Caco-2 (cell line): ENCODE results near the gene ATP2B3. TPM values are rescaled to one million over a fixed set of nuclear protein-coding genes. Genes with fewer than 3 reads are reported as not detected.

Experiments used
- BruUV-seq: library from RNA; stranded (reverse); fragments of 400-500 nt; replicated peaks from 2 replicates; lab custom pipeline; 2021; lab: Mats Ljungman, UMichigan
- CTCF ChIA-PET: fragments of 300-600 bp; sonication (Branson Sonifier 250); formaldehyde crosslinking; loops from one replicate; lab custom pipeline; 2022; ENCODE audit warnings: antibody characterized with exemption; lab: Charles Lee
- POLR2A ChIA-PET: fragments of 300-600 bp; sonication (Branson Sonifier 250); formaldehyde crosslinking; loops from one replicate; lab custom pipeline; 2022; ENCODE audit warnings: antibody characterized with exemption; lab: Charles Lee
- DNase-seq, 2 experiments: peaks; one replicate each; pipeline versions ENCODE4 v3.0.0 to v3.0.0-alpha.2; 2020 to 2022
- H3K27me3 ChIP-seq: replicated peaks from 2 replicates; pipeline ENCODE4 v1.6.0; 2011; ENCODE audit warnings: low read length; ENCODE audit not compliant: control insufficient read depth, insufficient read depth
- H3K36me3 ChIP-seq: 2 replicates; pipeline ENCODE4 v1.5.1; 2011; ENCODE audit warnings: low read length; ENCODE audit not compliant: control insufficient read depth, insufficient read depth
- H3K4me1 ChIP-seq: fragments of 250-450 bp; sonication (Bioruptor Pico); 2 replicates; pipeline ENCODE4 v1.5.1; 2020; ENCODE audit warnings: mild to moderate bottlenecking
- H3K4me3 ChIP-seq: 2 replicates; pipeline ENCODE4 v1.5.1; 2011; ENCODE audit warnings: low read depth, mild to moderate bottlenecking, control low read depth, low read length
- H3K9me3 ChIP-seq: fragments of 250-450 bp; sonication (Bioruptor Pico); 2 replicates; pipeline ENCODE4 v1.5.1; 2020; ENCODE audit warnings: mild to moderate bottlenecking, moderate library complexity
- H3K27ac Mint-ChIP-seq: one replicate; pipeline ENCODE4 v1.8.0; 2022; ENCODE audit warnings: mixed read lengths; ENCODE audit not compliant: unreplicated experiment
- H3K27me3 Mint-ChIP-seq: one replicate; pipeline ENCODE4 v1.8.0; 2022; ENCODE audit warnings: mixed read lengths; ENCODE audit not compliant: insufficient read depth, unreplicated experiment
- H3K36me3 Mint-ChIP-seq: one replicate; pipeline ENCODE4 v1.8.0; 2022; ENCODE audit warnings: mild to moderate bottlenecking, mixed read lengths; ENCODE audit not compliant: insufficient read depth, unreplicated experiment
- H3K4me1 Mint-ChIP-seq: one replicate; pipeline ENCODE4 v1.8.0; 2022; ENCODE audit warnings: low read depth, mixed read lengths; ENCODE audit not compliant: unreplicated experiment
- H3K4me3 Mint-ChIP-seq: one replicate; pipeline ENCODE4 v1.8.0; 2022; ENCODE audit warnings: mild to moderate bottlenecking, moderate library complexity, mixed read lengths; ENCODE audit not compliant: unreplicated experiment
- H3K9me3 Mint-ChIP-seq: one replicate; pipeline ENCODE4 v1.8.0; 2022; ENCODE audit warnings: mixed read lengths; ENCODE audit not compliant: unreplicated experiment
- intact Hi-C: fragments of 100-400 bp; cut with micrococcal nuclease; formaldehyde crosslinking; loops from one replicate; pipeline ENCODE4 v1.10.0; 2022; ENCODE audit not compliant: unreplicated experiment
- total RNA-seq: library from RNA; stranded (reverse); gene quantifications from 2 replicates; pipeline ENCODE4 v1.2.3, GENCODE V29; 2022
- TF ChIP-seq, protein P1 (sequence below), 2 experiments: fragments of 200-600 bp in 1 of 2; IDR thresholded peaks; 1 replicate in 1 of 2; 2 replicates in 1 of 2; pipeline versions ENCODE4 v1.5.1 to v1.8.0; 2011 to 2022; ENCODE audit warnings: antibody characterized with exemption in 1 of 2, control low read depth in 1 of 2, inconsistent platforms in 1 of 2, low read depth in 1 of 2, low read length in 1 of 2, mild to moderate bottlenecking in 1 of 2, moderate library complexity in 1 of 2; ENCODE audit not compliant: insufficient read depth in 1 of 2, severe bottlenecking in 1 of 2, unreplicated experiment in 1 of 2

Gene ATP2B3
- total RNA-seq, 1 experiment from 2014 or later: not detected

DNA sequence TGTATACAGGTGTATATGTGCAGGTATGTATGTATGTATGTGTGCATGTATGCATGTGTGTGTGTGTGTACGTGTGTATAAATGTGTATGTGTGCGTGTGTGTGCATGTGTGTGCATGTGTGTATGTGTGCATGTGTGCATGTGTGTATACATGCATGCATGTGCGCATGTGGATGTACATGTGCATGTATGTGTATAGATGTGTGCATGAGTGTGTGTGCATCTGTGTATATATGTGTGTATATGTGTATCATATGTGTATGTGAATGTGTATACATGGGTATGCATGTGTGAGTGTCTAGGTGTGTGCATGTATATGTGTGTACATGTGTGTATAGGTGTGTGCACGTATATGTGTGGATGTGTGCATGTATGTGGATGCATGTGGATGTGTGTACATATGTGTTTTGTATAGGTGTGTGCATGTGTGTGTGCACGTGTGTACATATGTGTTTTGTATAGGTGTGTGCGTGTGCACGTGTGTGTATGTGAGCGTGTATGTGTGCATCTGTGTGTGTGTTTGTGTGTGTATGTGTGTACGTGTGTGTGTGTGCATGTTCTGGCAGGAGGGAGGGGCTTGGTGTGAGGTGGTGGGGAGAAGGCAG is 16.7 kb upstream of the ATP2B3 start:
- H3K27ac Mint-ChIP-seq: no peak overlapping the region
- H3K27me3 Mint-ChIP-seq: no peaks in the 10 kb centered on the region
- TF ChIP-seq, protein P1, sequence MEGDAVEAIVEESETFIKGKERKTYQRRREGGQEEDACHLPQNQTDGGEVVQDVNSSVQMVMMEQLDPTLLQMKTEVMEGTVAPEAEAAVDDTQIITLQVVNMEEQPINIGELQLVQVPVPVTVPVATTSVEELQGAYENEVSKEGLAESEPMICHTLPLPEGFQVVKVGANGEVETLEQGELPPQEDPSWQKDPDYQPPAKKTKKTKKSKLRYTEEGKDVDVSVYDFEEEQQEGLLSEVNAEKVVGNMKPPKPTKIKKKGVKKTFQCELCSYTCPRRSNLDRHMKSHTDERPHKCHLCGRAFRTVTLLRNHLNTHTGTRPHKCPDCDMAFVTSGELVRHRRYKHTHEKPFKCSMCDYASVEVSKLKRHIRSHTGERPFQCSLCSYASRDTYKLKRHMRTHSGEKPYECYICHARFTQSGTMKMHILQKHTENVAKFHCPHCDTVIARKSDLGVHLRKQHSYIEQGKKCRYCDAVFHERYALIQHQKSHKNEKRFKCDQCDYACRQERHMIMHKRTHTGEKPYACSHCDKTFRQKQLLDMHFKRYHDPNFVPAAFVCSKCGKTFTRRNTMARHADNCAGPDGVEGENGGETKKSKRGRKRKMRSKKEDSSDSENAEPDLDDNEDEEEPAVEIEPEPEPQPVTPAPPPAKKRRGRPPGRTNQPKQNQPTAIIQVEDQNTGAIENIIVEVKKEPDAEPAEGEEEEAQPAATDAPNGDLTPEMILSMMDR (IDR thresholded peaks at IDR 0.05; ENCODE audit: insufficient read depth in 1 of 2, low read depth in 1 of 2, low read length in 1 of 2, severe bottlenecking in 1 of 2, unreplicated experiment in 1 of 2): no peak
- Histone ChIP-seq H3K4me3 (no peak overlapping the region), H3K27me3 (no peaks in the 10 kb centered on the region), H3K4me1 (no peaks in the 10 kb centered on the region), H3K36me3 (no peaks in the 10 kb centered on the region), H3K9me3 (no peaks in the 10 kb centered on the region)
- ChIA-PET POLR2A (no interaction called here), CTCF (no interaction called here)
- DNase-seq: no peak
- H3K36me3 Mint-ChIP-seq: no peaks in the 10 kb centered on the region
- no TSS peak for BruUV-seq
- H3K4me3 Mint-ChIP-seq: no peak overlapping the region
- no peaks in the 10 kb centered on the region for H3K9me3 Mint-ChIP-seq
- intact Hi-C loops: no loop called here
- H3K4me1 Mint-ChIP-seq: no peaks in the 10 kb centered on the region

DNA sequence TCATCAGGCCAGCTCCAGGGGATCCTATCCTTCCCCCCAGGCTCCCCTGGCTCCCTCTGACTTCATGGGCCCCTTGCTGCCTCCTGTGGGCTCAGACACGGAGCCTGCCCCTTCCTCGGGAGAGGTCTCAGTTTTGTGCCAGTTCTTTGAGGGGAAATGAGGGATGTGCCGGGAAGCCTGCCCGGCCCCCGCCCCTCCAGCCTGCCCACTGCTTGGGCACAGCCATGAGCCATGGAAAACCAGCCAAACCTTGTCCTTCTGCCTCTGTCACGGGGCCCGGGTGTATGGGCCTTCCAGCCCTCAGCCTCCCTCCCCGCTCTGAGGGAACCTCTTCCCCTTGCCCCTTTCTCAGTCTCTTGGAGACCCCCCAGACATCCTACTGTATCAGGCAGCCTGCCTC is 15.9 kb upstream of the ATP2B3 start:
- intact Hi-C loops: no loop called here
- ChIA-PET POLR2A (no interaction called here), CTCF (no interaction called here)

DNA sequence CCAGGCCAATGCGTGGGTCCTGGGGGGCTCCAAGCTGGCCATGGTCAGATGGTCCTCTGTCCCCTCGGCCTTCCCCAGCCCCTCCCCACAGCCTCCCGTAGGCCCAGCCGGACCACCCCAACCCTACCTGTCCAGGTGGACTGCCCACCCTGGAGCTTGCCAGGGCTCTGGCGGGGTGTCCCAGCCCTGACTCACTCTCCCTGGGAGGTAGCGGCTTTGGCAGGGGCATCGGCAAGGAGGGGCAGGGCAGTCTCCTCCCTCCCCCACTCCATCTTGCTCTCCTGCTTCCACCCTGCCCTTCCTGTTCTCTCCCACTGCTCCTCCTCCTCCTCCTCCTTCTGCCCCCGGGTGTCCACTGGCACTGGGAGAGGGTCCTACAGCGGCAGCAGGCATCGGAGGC is 15.3 kb upstream of the ATP2B3 start:
- H3K9me3 ChIP-seq: no peaks in the 10 kb centered on the region
- H3K36me3 ChIP-seq: no peaks in the 10 kb centered on the region
- TF ChIP-seq, protein P1 (IDR thresholded peaks at IDR 0.05; ENCODE audit: insufficient read depth in 1 of 2, low read depth in 1 of 2, low read length in 1 of 2, severe bottlenecking in 1 of 2, unreplicated experiment in 1 of 2): no peak
- DNase-seq: no peak
- no peaks in the 10 kb centered on the region for H3K9me3 Mint-ChIP-seq
- H3K4me3 ChIP-seq: no peak overlapping the region
- no peak overlapping the region for H3K27ac Mint-ChIP-seq
- no peaks in the 10 kb centered on the region for H3K27me3 Mint-ChIP-seq
- CTCF ChIA-PET: no interaction called here
- H3K4me1 Mint-ChIP-seq: no peaks in the 10 kb centered on the region
- H3K4me1 ChIP-seq: no peaks in the 10 kb centered on the region
- no TSS peak for BruUV-seq
- no peaks in the 10 kb centered on the region for H3K27me3 ChIP-seq
- POLR2A ChIA-PET: no interaction called here
- intact Hi-C loops: no loop called here
- no peak overlapping the region for H3K4me3 Mint-ChIP-seq
- no peaks in the 10 kb centered on the region for H3K36me3 Mint-ChIP-seq

More for the DNA sequence above, 15.9 kb upstream of the ATP2B3 start:
- Histone ChIP-seq H3K27me3 (no peaks in the 10 kb centered on the region), H3K4me3 (no peak overlapping the region), H3K4me1 (no peaks in the 10 kb centered on the region), H3K9me3 (no peaks in the 10 kb centered on the region), H3K36me3 (no peaks in the 10 kb centered on the region)
- DNase-seq: no peak
- no peak overlapping the region for H3K4me3 Mint-ChIP-seq
- H3K4me1 Mint-ChIP-seq: no peaks in the 10 kb centered on the region
- no peaks in the 10 kb centered on the region for H3K36me3 Mint-ChIP-seq
- BruUV-seq: no TSS peak
- no peaks in the 10 kb centered on the region for H3K27me3 Mint-ChIP-seq
- no peaks in the 10 kb centered on the region for H3K9me3 Mint-ChIP-seq
- TF ChIP-seq, protein P1 (IDR thresholded peaks at IDR 0.05; ENCODE audit: insufficient read depth in 1 of 2, low read depth in 1 of 2, low read length in 1 of 2, severe bottlenecking in 1 of 2, unreplicated experiment in 1 of 2): no peak
- no peak overlapping the region for H3K27ac Mint-ChIP-seq
